ENCODE results near the gene CIROP. TPM values are rescaled to one million over a fixed set of nuclear protein-coding genes. Genes with fewer than 3 reads are reported as not detected.

The CIROP gene
- total and polyA plus RNA-seq, 2 donors (not counting 1 experiment from before 2014, with no cell fraction given) = not detected

GRCh38 chr14:23146351-23146910 lies 41.6 kb upstream of the CIROP start:
- TF ChIP-seq, protein P1, sequence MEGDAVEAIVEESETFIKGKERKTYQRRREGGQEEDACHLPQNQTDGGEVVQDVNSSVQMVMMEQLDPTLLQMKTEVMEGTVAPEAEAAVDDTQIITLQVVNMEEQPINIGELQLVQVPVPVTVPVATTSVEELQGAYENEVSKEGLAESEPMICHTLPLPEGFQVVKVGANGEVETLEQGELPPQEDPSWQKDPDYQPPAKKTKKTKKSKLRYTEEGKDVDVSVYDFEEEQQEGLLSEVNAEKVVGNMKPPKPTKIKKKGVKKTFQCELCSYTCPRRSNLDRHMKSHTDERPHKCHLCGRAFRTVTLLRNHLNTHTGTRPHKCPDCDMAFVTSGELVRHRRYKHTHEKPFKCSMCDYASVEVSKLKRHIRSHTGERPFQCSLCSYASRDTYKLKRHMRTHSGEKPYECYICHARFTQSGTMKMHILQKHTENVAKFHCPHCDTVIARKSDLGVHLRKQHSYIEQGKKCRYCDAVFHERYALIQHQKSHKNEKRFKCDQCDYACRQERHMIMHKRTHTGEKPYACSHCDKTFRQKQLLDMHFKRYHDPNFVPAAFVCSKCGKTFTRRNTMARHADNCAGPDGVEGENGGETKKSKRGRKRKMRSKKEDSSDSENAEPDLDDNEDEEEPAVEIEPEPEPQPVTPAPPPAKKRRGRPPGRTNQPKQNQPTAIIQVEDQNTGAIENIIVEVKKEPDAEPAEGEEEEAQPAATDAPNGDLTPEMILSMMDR (IDR thresholded peaks at IDR 0.05) = no peak
- TF ChIP-seq EZH2 (IDR thresholded peaks at IDR 0.05; ENCODE audit: borderline replicate concordance, insufficient read depth, low read depth, low read length, poor library complexity, severe bottlenecking) = no peak
- ChIA-PET POLR2A (no interaction called here), CTCF (no interaction called here)
- no peak overlapping the region for H3K4me3 ChIP-seq (ENCODE audit: control extremely low read depth in 1 of 5, extremely low read depth in 1 of 5, insufficient read depth in 1 of 5, low read depth in 2 of 5, low read length in 4 of 5)
- WGBS (ENCODE audit: insufficient coverage) = 97% methylated on average over 2 of the region's 2 CpGs
- no peak overlapping the region for H3K9ac ChIP-seq (ENCODE audit: low read length)
- Mint-ChIP-seq H3K4me1 (peaks cover 6% of the 10 kb centered on the region), H3K27ac (no peak overlapping the region), H3K9me3 (ENCODE audit: insufficient read depth) (no peaks in the 10 kb centered on the region), H3K4me3 (no peak overlapping the region), H3K27me3 (peaks cover 12% of the 10 kb centered on the region)
- H3K9me3 ChIP-seq (ENCODE audit: control extremely low read depth in 1 of 3, control insufficient read depth in 2 of 3, insufficient read depth in 1 of 3, low read length in 2 of 3) = no peaks in the 10 kb centered on the region
- H3K36me3 ChIP-seq (replicated peaks in 1 of 2; ENCODE audit: control extremely low read depth in 1 of 2, control insufficient read depth in 1 of 2, extremely low read depth in 1 of 2, insufficient read depth in 2 of 2, low read length in 1 of 2) = no peaks in the 10 kb centered on the region
- no peaks in the 10 kb centered on the region for H3K27me3 ChIP-seq (replicated peaks in 1 of 4; ENCODE audit: control extremely low read depth in 1 of 4, control insufficient read depth in 3 of 4, insufficient read depth in 4 of 4, low read length in 3 of 4)
- intact Hi-C loops (cut with micrococcal nuclease) = no loop called here
- DNase-seq (no peak), ATAC-seq (ENCODE audit: low read depth) (no peak)
- H3K4me2 ChIP-seq (replicated peaks; ENCODE audit: low read depth, low read length, poor library complexity, severe bottlenecking) = no peak overlapping the region
- no peaks in the 10 kb centered on the region for H3K4me1 ChIP-seq (ENCODE audit: control insufficient read depth in 2 of 2, insufficient read depth in 2 of 2, low read length in 2 of 2)
- no peak overlapping the region for H2AFZ ChIP-seq (ENCODE audit: insufficient read depth, low read depth, low read length, poor library complexity, severe bottlenecking)
- H3K27ac ChIP-seq (ENCODE audit: low read length in 2 of 2) = no peak overlapping the region
- H3K79me2 ChIP-seq (ENCODE audit: control insufficient read depth, insufficient read depth, low read length) = no peaks in the 10 kb centered on the region
- no peaks in the 10 kb centered on the region for H4K20me1 ChIP-seq (ENCODE audit: control insufficient read depth, insufficient read depth, low read length, poor library complexity, severe bottlenecking)

DNA sequence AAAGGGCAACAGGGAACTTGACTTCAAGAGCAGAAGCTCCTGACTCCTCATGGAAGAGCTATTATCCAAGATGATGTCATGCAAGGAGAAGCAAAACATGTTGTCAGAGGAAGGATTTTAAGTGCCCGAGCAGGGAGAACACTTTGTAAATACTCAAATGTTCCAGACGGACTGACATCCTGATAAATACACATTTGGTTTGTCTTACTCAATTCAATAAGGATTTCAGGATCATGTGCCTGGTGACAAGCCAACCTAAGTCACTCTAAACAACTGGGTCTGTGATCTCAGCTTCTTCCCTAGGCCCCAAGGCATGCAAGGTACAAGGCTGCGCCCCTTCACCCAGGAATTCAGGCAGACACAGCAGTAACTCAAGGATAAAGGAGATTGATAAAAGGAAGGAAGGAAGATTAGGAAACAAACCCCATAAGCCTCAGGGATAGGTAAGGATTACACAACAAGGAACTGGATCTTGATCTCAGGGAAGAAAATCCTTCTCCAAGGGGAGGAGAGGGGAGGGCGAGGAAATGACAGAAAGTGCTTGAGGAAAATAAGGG lies 41.1 kb upstream of the CIROP start:
- TF ChIP-seq, protein P1 (IDR thresholded peaks at IDR 0.05) = no peak
- TF ChIP-seq EZH2 (IDR thresholded peaks at IDR 0.05; ENCODE audit: borderline replicate concordance, insufficient read depth, low read depth, low read length, poor library complexity, severe bottlenecking) = no peak
- ChIA-PET POLR2A (no interaction called here), CTCF (no interaction called here)
- WGBS (ENCODE audit: insufficient coverage) = 92% methylated on average over 2 of the region's 4 CpGs
- Mint-ChIP-seq H3K4me1 (peaks cover 6% of the 10 kb centered on the region), H3K27me3 (peaks cover 12% of the 10 kb centered on the region), H3K4me3 (no peak overlapping the region), H3K27ac (no peak overlapping the region), H3K9me3 (ENCODE audit: insufficient read depth) (no peaks in the 10 kb centered on the region)
- ATAC-seq (ENCODE audit: low read depth) (no peak), DNase-seq (no peak)
- Histone ChIP-seq H3K79me2 (ENCODE audit: control insufficient read depth, insufficient read depth, low read length) (no peaks in the 10 kb centered on the region), H3K4me1 (ENCODE audit: control insufficient read depth in 2 of 2, insufficient read depth in 2 of 2, low read length in 2 of 2) (no peaks in the 10 kb centered on the region), H3K9me3 (ENCODE audit: control extremely low read depth in 1 of 3, control insufficient read depth in 2 of 3, insufficient read depth in 1 of 3, low read length in 2 of 3) (no peaks in the 10 kb centered on the region), H3K27ac (ENCODE audit: low read length in 2 of 2) (no peak overlapping the region), H3K4me3 (ENCODE audit: control extremely low read depth in 1 of 5, extremely low read depth in 1 of 5, insufficient read depth in 1 of 5, low read depth in 2 of 5, low read length in 4 of 5) (no peak overlapping the region), H4K20me1 (ENCODE audit: control insufficient read depth, insufficient read depth, low read length, poor library complexity, severe bottlenecking) (no peaks in the 10 kb centered on the region), H3K27me3 (replicated peaks in 1 of 4; ENCODE audit: control extremely low read depth in 1 of 4, control insufficient read depth in 3 of 4, insufficient read depth in 4 of 4, low read length in 3 of 4) (no peaks in the 10 kb centered on the region), H2AFZ (ENCODE audit: insufficient read depth, low read depth, low read length, poor library complexity, severe bottlenecking) (no peak overlapping the region), H3K9ac (ENCODE audit: low read length) (no peak overlapping the region), H3K4me2 (replicated peaks; ENCODE audit: low read depth, low read length, poor library complexity, severe bottlenecking) (no peak overlapping the region), H3K36me3 (replicated peaks in 1 of 2; ENCODE audit: control extremely low read depth in 1 of 2, control insufficient read depth in 1 of 2, extremely low read depth in 1 of 2, insufficient read depth in 2 of 2, low read length in 1 of 2) (no peaks in the 10 kb centered on the region)
- intact Hi-C loops (cut with micrococcal nuclease) = no loop called here
